GM19438 (cell line): ENCODE measurements around the gene GPR26.

ENCODE experiments used
- ATAC-seq: cut with Tn5 transposase; IDR thresholded peaks from one replicate; pipeline ENCODE4 v1.9.1; 2021; ENCODE audit warnings: low read depth; ENCODE audit not compliant: unreplicated experiment

GPR26 gene

GRCh38 chr10:123645016-123645415, 21.1 kb upstream of the GPR26 start:
- no peak for ATAC-seq

DNA sequence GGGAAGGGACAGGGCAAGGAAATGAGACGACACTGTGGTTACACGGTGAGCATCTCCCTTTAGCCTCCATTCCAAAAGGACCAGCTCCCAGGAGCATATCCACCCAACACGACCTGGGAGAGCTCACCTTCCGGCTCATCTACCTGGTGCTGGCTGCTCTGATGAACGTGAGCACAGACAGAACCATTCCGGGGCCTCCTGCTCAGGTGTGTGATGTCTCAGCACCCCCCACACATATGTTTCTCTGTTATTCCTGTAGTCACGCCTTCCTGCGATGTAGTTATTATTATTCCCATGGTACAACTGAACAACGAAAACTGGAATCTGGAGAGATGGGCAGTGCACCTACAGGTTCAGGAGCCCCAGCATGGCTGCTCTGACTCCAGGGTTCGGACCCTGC, 20.5 kb upstream of the GPR26 start:
- ATAC-seq, result no peak

GRCh38 chr10:123648595-123648994, 17.6 kb upstream of the GPR26 start:
- ATAC-seq, result no peak

DNA sequence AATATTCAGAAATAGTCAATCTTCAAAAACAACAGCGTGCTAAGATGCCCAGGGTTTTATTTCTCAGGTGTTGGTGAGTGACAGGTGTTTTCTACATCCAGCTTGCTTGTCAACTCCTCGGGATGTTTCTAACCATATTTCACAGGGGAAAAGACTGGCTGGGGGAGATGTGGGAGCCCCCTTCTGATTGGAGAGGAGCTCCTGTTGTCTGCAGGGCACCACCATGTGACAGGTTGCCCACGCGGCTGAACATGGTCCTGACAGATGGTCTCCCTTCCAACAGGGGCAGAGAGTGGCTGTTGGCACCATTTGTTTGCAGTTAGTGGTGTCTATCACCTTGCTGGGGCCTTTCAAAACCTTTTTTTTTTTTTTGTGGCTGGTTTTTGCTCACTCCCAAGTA, 16.5 kb upstream of the GPR26 start:
- ATAC-seq, result no peak

DNA sequence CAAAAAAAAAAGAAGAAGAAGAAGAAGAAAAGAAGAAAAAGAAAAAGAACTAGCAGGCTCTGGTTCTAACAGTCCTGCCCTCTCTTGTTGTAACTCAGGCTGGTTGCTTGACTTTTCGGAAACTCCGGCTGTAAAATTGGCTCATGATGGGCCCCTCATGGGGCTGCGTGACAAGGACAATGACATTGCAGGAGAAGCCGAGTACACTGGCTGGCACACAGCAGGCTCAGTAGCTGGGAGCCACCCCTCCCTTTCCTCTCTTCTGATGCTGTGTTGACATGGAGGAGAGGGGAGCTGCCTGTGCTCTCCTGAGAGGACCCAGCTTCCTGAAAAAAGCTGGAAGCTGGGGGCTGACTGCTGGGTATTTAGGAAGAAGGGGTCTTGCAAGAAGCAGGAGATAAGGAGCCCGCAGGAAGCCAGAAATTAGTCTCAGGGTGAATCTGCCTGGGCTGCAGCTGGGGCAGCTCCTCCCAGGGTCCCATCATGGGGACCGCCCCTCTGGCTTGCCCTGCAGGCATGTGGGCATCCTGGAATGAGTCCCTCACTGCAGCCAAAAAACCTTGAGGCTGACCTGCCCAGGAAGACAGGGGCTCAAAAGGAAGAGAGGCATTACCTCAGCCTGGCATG, 14.6 kb upstream of the GPR26 start:
- no peak for ATAC-seq

DNA sequence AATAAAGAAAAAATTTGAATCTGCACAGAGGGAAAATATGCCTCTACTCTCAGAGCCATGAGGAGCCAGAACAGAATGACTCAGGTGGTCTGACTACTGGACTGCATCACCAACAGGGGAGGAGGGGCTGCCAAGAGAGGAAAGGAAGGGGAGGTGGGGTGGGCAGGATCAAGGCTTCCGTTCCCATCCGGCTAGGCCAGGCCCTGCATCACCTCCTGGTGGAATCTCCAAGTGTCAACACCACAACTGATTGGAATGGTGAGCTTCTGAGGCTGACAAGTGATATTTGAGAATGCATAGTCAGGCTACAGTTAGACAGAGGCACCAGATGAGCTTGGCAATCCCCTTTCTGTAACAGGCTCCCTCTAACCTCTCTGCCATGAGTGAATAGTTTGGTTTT, 10.4 kb upstream of the GPR26 start:
- ATAC-seq, result no peak

GRCh38 chr10:123663522-123663921, 2.6 kb upstream of the GPR26 start:
- ATAC-seq, result no peak

GRCh38 chr10:123665491-123666286, 466 bp upstream of the GPR26 start:
- ATAC-seq, result no peak

GRCh38 chr10:123669886-123670285, 3.7 kb downstream of the GPR26 start:
- ATAC-seq, result no peak

DNA sequence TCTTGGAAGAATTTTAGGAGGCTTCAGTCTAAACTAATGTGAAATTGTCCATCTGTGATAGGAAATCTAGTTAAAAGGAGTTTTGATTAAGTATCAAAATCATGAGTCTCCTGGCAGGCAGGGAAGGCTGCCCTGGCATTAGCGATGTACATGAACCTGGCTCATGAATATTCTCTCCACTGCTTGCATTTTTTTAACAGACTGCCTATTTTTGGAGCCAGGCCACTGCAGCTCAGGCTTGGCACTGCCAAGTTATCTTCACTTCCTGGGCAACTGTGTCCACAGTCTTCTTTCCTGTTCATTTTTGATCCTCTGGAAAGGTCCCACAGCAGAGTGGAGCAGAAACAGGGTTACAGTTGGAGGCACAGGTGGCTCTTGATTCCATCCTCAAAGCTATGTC, 7.0 kb downstream of the GPR26 start:
- ATAC-seq, result no peak

GRCh38 chr10:123674741-123675140, 8.6 kb downstream of the GPR26 start:
- no peak for ATAC-seq

- ATAC-seq, result no peak
Measured at GRCh38 chr10:123675811-123676210, 9.7 kb downstream of the GPR26 start.

DNA sequence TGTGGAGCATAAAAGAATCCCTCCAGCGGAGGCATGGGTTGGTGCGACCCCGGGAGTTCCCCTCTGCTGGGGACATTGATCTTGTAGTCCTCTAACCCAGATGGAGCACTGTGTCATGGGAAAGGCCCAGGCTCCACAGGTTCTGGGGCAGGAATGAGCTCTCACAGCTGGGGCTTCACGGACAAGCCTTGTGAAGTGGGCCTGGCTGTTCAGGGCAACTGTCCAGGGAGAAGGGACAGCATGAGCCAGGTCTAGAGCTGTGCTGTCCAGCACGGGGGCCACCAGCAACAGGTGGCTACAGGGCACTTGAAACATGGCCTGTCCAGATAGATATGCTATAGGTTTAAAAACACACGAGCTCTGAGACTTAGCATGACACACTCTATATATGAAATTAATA, 11.4 kb downstream of the GPR26 start:
- ATAC-seq, result no peak

DNA sequence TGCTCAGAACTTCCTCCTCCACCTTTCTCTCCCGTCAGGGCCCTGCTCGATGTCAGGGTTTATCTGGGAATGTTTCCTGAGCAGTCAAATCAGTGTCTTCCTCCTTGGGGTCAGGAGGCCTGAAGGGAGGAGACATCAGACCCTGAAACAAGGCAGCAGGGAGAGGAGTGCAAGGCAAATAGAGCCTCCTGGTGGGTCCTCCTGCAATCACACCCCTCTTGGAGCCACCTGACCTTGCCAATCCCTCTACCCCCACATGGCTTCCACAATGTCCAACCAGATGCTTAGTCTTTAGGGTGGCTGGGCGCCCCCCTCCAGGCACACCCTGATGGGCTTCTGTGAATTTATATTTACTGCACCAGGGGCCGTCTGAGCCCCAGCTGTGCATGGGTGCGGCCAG, 12.2 kb downstream of the GPR26 start:
- no peak for ATAC-seq

DNA sequence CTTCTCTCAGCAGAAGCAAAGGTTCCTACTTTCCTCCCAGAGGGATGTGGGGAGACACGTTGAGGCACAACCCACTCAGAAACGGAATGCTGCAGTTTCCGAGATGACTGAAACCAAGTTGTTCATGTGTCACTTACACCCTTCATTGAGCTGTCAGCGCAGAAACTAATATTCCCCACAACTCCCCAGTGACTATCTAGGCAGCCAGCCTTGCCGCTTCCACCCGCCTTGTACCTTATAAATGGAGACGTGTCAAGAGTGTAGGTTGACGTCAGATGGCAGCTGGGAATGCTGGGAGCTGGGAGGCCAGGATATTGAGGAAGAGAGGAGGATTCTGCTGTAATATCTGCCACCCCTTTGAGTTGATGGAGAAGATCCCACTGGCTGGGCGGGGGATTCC, 15.1 kb downstream of the GPR26 start:
- no peak for ATAC-seq

GRCh38 chr10:123682477-123682876, 16.3 kb downstream of the GPR26 start:
- no peak for ATAC-seq

DNA sequence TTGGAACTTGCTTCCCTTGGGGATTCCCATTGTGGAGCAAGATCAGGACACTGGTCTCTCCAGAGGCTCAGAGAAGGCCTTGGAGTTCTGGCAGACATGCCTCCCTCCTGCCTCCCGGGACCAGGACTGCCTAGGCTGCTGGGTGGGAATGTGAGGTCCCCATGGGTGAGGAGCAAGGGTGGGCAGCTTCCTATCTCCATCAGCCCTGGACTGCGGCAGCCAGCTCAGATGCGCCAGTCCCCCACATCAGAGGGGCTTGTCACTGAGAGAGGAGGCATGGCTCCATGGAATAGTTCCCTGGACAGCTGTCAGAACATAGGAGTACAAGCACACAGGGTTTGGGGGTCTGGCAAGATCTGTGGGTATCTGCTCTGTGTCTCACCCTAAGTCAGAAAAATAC, 17.3 kb downstream of the GPR26 start:
- no peak for ATAC-seq

- no peak for ATAC-seq
Measured at GRCh38 chr10:123683865-123684264, 17.7 kb downstream of the GPR26 start.

DNA sequence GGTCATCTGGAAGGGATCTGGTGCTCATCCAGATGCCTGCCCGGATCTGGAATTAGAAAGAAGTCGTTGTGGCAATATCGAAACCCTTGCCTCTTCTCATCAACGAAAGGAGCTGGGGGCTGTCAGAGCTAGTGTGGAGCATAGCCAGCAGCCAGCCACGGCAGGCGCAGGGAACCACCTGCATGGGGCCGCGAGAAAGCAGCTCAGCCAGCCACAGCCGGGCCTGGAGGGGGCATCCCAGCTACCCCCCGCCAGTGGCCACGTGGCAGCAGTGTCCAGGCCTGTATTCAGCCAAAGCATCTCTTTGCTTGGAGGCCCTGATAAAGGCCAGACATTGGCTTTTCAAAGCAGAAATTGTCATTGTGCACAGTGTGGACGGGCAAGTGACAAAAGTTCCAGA, 19.1 kb downstream of the GPR26 start:
- no peak for ATAC-seq

DNA sequence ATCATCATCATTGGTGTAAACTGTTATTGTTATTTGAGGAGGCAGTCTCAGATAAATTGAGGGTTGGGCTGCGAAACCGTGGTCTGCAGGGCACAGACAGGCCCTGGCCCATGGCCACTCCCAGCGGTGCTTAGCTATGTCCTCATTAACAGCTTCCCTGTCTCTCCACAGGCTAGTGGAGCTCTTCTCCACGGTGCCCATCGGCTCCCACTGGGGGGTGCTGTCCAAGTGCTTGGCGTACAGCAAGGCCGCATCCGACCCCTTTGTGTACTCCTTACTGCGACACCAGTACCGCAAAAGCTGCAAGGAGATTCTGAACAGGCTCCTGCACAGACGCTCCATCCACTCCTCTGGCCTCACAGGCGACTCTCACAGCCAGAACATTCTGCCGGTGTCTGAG, 21.6 kb downstream of the GPR26 start:
- no peak for ATAC-seq

GRCh38 chr10:123689880-123690279, 23.7 kb downstream of the GPR26 start:
- no peak for ATAC-seq

- no peak for ATAC-seq
Measured at GRCh38 chr10:123703195-123703790, 37.1 kb downstream of the GPR26 start.
